ENCODE measurements around the gene MAPKAP1.

DNA sequence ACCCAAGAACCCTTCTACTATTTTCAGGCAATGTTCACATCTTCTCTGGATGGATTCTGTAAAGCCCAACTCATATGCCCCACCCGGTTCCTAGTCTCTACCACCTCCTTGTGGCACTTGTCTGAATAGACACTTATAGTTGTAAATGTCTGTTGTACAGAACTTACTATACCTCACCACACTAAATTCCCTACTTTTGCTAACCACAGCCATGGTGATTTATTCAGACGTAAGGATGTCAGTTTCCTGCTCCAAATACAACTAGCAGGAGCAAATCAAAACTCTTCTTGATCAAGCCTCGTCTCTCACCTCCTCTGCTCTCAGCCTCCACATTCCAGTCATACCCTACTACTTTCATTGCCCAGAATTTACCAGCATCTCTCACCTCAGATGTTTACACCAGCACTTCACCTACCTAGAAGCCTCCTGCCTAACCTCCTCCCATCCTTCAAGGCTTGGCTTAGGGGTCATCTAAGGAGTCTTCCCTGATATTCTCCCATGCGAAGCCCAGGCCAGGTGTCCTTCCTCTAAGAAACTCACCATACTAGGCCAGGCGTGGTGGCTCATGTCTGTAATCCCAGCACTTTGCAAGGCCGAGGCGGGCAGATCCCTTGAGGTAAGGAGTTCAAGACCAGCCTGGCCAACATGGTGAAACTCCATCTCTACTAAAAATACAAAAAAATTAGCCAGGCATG lies 75.5 kb downstream of the MAPKAP1 start:
- TF ChIP-seq EP300 (IDR thresholded peaks at IDR 0.05) (no peak), CTCF (IDR thresholded peaks at IDR 0.05) (peak; percentile 15 to 63 (median 50)), POLR2AphosphoS5 (IDR thresholded peaks at IDR 0.05) (no peak)
